ENCODE measurements around the gene PCDHA6. TPM values are rescaled to one million over a fixed set of nuclear protein-coding genes. Genes with fewer than 3 reads are reported as not detected.
"Not testable (repeated sequence)": the region's sequence is repeated elsewhere in the genome, so short reads cannot be mapped to it uniquely, and the experiment has no call there.

PCDHA6 gene
- total RNA-seq, 4 donors from 2014 or later: 0.29 to 2.4 (median 1.3) TPM

DNA sequence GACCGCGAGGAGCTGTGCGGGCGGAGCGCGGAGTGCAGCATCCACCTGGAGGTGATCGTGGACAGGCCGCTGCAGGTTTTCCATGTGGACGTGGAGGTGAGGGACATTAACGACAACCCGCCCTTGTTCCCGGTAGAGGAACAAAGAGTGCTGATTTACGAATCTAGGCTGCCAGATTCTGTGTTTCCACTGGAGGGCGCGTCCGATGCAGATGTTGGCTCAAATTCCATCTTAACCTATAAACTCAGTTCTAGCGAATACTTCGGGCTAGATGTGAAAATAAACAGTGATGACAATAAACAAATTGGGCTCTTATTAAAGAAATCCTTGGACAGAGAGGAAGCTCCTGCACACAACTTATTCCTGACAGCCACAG, 590 bp downstream of the PCDHA6 start:
- peaks cover 0 to 16% of the 10 kb centered on the region in 2 donors for H3K9me3 ChIP-seq
- H3K27me3 ChIP-seq: no peaks in the 10 kb centered on the region
- H3K4me3 ChIP-seq: peak overlapping the region in 1 of 2 donors; percentile 21
- no peak for DNase-seq
- TF ChIP-seq CTCF (IDR thresholded peaks at IDR 0.05): peak in 1 of 4 experiments; percentile 8
- TF ChIP-seq POLR2A (IDR thresholded peaks at IDR 0.05): no peak
- H3K27ac ChIP-seq: no peak overlapping the region
- H3K4me1 ChIP-seq: no peaks in the 10 kb centered on the region
- intact Hi-C loops (cut with DNase I; ENCODE audit: low total_unique reads): no loop called here
- H3K36me3 ChIP-seq: no peaks in the 10 kb centered on the region

DNA sequence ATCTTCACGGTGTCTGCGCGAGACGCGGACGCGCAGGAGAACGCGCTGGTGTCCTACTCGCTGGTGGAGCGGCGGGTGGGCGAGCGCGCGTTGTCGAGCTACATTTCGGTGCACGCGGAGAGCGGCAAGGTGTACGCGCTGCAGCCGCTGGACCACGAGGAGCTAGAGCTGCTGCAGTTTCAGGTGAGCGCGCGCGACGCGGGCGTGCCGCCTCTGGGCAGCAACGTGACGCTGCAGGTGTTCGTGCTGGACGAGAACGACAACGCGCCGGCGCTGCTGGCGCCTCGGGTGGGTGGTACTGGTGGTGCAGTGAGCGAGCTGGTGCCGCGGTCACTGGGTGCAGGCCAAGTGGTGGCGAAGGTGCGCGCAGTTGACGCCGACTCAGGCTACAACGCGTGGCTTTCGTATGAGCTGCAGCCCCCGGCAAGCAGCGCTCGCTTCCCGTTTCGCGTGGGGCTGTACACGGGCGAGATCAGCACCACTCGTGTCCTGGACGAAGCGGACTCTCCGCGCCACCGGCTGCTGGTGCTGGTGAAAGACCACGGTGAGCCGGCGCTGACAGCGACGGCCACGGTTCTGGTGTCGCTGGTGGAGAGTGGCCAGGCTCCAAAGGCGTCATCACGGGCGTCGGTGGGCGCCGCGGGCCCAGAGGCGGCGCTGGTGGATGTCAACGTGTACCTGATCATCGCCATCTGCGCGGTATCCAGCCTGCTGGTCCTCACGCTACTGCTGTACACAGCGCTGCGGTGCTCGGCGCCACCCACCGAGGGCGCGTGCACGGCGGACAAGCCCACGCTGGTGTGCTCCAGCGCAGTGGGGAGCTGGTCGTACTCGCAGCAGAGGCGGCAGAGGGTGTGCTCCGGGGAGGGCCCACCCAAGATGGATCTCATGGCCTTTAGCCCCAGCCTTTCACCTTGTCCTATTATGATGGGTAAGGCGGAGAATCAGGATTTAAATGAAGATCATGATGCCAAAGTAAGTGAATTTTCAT, 2.0 kb downstream of the PCDHA6 start:
- H3K27me3 ChIP-seq; H3K27ac ChIP-seq; H3K36me3 ChIP-seq; intact Hi-C loops (cut with DNase I; ENCODE audit: low total_unique reads); DNase-seq; H3K4me1 ChIP-seq; H3K4me3 ChIP-seq: not testable (repeated sequence)
- peaks cover 0 to 20% of the 10 kb centered on the region in 2 donors for H3K9me3 ChIP-seq

- DNase-seq: no peak
- Histone ChIP-seq H3K36me3 (no peaks in the 10 kb centered on the region), H3K27me3 (peaks cover 0 to 3% of the 10 kb centered on the region in 2 donors), H3K4me1 (no peaks in the 10 kb centered on the region), H3K9me3 (peaks cover 0 to 12% of the 10 kb centered on the region in 2 donors), H3K4me3 (peak within 1 kb of the TSS in 1 of 2 donors; percentile 11), H3K27ac (no peak within 1 kb of the TSS)
- intact Hi-C loops (cut with DNase I; ENCODE audit: low total_unique reads): no loop called here
- peak in 1 of 4 experiments; percentile 15 for TF ChIP-seq CTCF (IDR thresholded peaks at IDR 0.05)
- TF ChIP-seq POLR2A (IDR thresholded peaks at IDR 0.05): no peak
These were observed 6.2 kb downstream of the PCDHA6 start, which contains the start of gene PCDHA7 for GRCh38 chr5:140833993-140834392. Gene PCDHA7 (plus strand): TSS chr5:140834269. CDS start chr5:140834384, 115 bp downstream.

DNA sequence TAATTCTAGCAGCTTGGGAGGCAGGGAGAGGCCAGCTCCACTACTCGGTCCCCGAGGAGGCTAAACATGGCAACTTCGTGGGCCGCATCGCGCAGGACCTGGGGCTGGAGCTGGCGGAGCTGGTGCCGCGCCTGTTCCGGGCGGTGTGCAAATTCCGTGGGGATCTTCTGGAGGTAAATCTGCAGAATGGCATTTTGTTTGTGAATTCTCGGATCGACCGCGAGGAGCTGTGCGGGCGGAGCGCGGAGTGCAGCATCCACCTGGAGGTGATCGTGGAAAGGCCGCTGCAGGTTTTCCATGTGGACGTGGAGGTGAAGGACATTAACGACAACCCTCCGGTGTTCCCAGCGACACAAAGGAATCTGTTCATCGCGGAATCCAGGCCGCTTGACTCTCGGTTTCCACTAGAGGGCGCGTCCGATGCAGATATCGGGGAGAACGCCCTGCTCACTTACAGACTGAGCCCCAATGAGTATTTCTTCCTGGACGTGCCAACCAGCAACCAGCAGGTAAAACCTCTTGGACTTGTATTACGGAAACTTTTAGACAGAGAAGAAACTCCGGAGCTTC, 6.8 kb downstream of the PCDHA6 start:
- H3K27me3 ChIP-seq; H3K27ac ChIP-seq; H3K4me1 ChIP-seq; intact Hi-C loops (cut with DNase I; ENCODE audit: low total_unique reads); H3K36me3 ChIP-seq; DNase-seq: not testable (repeated sequence)
- H3K9me3 ChIP-seq: peaks cover 0 to 12% of the 10 kb centered on the region in 2 donors
- H3K4me3 ChIP-seq: peak overlapping the region in 1 of 2 donors; percentile 11

DNA sequence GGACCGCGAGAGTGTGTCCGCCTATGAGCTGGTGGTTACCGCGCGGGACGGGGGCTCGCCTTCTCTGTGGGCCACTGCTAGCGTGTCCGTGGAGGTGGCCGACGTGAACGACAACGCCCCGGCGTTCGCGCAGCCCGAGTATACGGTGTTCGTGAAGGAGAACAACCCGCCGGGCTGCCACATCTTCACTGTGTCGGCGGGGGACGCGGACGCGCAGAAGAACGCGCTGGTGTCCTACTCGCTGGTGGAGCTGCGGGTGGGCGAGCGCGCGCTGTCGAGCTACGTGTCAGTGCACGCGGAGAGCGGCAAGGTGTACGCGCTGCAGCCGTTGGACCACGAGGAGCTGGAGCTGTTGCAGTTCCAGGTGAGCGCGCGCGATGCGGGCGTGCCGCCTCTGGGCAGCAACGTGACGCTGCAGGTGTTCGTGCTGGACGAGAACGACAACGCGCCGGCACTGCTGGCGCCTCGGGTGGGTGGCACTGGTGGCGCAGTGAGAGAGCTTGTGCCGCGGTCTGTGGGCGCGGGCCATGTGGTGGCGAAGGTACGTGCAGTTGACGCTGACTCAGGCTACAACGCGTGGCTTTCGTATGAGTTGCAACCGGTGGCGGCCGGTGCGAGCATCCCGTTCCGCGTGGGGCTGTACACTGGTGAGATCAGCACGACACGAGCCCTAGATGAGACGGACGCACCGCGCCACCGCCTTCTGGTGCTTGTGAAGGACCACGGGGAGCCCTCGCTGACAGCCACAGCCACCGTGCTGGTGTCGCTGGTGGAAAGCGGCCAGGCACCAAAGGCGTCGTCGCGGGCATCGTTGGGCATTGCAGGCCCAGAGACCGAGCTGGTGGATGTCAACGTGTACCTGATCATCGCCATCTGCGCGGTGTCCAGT, 8.1 kb downstream of the PCDHA6 start:
- Histone ChIP-seq H3K27me3 (peaks cover 0 to 3% of the 10 kb centered on the region in 2 donors), H3K4me3 (no peak overlapping the region), H3K36me3 (no peaks in the 10 kb centered on the region), H3K27ac (no peak overlapping the region), H3K9me3 (peaks cover 0 to 9% of the 10 kb centered on the region in 2 donors), H3K4me1 (no peaks in the 10 kb centered on the region)
- no peak for TF ChIP-seq CTCF (IDR thresholded peaks at IDR 0.05)
- TF ChIP-seq POLR2A (IDR thresholded peaks at IDR 0.05): no peak
- no peak for DNase-seq
- intact Hi-C loops (cut with DNase I; ENCODE audit: low total_unique reads): no loop called here
